GM12872 (cell line): ENCODE data around the gene NTSR1.

Experiments
- TF ChIP-seq, protein P1 (sequence below): IDR thresholded peaks from 3 replicates; pipeline ENCODE4 v1.5.1; 2011; ENCODE audit warnings: low read depth, mild to moderate bottlenecking, low read length, moderate library complexity; ENCODE audit not compliant: insufficient read depth

NTSR1 gene

GRCh38 chr20:62763404-62763803 lies 54.8 kb downstream of the NTSR1 start:
- TF ChIP-seq, protein P1, sequence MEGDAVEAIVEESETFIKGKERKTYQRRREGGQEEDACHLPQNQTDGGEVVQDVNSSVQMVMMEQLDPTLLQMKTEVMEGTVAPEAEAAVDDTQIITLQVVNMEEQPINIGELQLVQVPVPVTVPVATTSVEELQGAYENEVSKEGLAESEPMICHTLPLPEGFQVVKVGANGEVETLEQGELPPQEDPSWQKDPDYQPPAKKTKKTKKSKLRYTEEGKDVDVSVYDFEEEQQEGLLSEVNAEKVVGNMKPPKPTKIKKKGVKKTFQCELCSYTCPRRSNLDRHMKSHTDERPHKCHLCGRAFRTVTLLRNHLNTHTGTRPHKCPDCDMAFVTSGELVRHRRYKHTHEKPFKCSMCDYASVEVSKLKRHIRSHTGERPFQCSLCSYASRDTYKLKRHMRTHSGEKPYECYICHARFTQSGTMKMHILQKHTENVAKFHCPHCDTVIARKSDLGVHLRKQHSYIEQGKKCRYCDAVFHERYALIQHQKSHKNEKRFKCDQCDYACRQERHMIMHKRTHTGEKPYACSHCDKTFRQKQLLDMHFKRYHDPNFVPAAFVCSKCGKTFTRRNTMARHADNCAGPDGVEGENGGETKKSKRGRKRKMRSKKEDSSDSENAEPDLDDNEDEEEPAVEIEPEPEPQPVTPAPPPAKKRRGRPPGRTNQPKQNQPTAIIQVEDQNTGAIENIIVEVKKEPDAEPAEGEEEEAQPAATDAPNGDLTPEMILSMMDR, result no peak

DNA sequence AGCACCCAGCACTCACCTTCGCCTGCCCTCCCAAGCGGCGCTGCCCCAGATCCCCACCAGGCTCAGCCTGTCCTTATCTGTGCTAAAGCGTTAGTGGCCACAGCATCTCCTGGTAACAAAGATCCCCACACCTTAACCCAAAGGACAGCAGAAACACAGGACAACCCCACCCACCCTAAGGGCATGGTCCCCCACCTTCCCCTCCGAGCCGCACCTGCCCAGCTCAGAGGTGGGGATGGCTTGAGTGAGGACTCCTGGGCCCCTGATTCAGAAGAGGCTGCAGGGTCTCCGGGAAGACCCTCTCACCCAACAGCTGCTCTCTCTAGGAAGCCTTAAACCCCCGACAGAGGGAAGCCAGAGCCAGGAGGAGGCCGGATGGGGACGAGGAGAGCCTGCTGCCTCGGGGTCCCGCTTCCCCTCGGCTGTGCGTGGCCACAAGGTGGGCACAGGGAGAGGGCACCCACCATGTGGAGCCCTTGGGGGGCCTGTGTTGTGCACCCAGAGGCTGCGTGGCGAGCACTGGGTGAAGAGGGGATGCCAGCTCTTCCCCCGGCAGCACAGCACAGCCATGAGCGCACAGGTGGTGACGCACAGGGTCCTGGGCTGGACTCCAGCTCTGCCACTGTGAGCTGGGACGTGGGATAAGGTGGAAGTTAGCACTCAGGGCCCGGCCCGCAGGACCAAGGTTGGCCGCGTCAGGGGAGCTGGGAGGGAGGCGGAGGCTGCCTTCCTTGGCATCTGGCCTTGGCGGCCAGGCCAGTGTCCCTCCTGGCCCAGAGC lies 55.7 kb downstream of the NTSR1 start:
- TF ChIP-seq, protein P1, result no peak

DNA sequence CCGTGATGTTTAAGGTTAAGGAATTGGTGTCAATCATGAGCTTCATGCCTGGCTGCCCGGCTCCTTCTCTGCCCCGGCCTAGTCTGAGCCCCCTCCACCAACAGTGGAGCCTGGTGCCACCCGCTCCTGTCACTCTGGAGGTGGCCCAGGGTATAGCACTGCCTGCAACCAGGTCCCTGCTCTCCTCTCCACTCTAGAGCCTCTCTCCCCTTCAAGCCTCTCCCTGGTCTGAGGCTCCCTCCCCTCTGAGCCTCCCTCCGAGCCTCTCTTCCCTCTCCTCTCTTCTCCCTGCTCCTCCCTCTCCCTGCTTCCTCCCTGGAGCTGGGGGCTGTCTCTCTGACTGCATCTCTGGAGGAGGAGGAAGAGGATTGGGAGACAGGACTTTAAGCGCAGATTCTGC lies 56.4 kb downstream of the NTSR1 start:
- TF ChIP-seq, protein P1, result no peak; the same call in 2 of the 3 replicates

DNA sequence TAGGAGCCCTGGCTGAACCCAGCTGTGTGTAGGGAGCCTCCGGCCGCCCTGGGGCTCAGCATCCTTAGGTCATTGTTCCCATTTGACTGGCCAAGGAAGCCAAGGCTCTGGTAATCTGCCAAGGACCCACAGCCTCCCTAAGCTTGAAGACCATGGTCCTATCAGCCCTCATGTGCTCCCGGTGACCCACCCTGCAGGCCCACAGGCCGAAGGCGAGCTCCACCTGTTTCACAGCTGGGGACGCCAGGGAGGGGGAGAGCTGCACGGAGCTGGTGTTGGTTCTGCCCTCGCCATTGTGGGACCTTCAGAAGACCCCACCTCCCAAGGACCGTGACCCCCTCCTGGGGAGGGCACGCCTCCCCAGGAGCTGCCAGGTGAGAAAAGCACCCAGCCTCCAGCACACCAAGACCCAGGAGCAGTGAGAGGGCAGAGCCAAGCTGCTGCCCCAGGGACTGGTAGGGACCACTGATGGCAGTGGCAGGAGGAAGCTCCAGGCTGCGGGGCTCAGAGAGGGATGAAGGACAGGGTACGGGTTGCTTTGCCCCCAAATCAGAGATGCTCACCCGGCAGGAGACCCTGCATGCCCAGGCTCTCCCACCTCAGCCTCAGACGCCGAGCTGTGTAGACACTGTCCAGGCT lies 56.9 kb downstream of the NTSR1 start:
- TF ChIP-seq, protein P1, result no peak

GRCh38 chr20:62766071-62766450 lies 57.4 kb downstream of the NTSR1 start:
- TF ChIP-seq, protein P1, result no peak

DNA sequence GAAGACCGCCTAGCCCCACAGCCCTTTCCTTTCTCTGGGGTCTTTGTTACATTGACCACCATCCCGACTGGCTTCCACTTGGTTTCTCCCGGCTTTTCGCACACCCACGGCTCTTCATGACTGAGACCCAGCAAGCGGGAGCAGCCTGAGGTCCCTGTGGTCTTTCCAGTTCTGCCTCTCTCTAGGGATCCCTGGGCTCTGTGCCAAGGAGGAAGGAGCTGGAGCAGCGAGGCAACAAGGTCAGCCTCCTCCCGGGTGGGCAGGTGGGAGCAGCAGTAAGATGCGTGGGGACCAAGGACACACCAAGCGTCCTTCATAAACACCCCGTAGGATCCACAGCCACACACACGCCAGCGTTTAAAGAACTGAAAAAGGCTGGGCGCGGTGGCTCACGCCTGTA lies 58.1 kb downstream of the NTSR1 start:
- TF ChIP-seq, protein P1, result no peak

GRCh38 chr20:62768234-62768546 lies 59.6 kb downstream of the NTSR1 start:
- TF ChIP-seq, protein P1, result no peak
